GM21447 (cell line): Measurements from ENCODE around the gene PDSS1.
"Not testable (repeated sequence)": the region's sequence is repeated elsewhere in the genome, so short reads cannot be mapped to it uniquely, and the experiment has no call there.

Source experiments
- ATAC-seq: cut with Tn5 transposase; IDR thresholded peaks from one replicate; pipeline ENCODE4 v1.9.1; 2021; ENCODE audit not compliant: unreplicated experiment

The PDSS1 gene

DNA sequence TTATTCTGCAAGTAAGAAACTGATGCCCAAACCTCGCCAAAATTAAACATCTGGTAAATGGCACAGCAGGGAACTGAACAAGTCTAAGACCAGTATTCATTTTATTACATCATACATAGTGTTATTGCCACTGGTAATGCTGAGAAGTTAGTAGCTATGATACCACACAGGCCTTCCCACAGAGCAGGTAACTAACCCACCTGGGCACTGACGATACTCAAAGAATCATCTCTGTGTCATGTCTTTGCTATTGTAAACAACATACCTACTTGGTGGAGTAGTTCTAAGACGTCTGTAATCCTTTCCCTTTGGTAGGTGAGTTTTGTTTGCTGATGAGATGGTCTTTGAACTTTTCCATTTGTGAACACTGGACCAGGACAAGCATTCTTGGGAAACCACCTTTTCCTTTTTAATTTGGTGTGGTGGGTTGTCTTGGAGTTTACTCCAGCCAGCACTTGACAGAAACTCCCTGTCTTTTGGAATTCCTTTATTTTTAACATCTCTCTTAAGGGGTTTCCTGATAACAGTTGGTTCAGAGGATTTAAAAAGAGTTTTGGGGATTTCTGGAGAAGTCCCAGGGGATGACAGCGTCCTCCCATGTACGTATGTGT, 40.9 kb downstream of the PDSS1 start:
- no peak for ATAC-seq

DNA sequence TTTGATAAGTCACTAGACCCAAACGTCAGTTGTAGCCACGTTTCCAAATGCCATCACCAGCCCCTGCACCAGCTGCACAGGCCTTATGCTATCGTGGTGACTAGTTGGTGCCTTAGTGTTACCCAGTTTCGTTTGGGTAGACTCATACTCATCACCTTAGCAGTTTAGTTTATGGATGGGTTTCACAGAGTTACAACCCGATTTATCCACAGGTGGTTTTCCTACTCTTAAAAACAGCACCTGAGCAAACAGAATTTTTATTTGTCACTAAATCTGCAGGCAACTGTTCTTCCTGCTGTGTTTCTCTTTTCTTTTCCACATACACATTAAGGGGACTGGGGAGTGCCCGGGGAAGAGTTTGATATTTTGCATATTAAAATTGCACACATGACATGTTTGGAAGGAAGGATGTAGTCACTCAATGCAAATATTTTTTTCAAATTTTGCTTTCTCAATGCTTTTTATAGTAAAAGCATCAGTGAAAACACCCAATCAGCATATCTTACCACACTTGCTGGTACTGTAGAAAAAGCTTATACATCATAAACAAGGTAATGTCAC, 41.6 kb downstream of the PDSS1 start:
- ATAC-seq, result peak; percentile 32

DNA sequence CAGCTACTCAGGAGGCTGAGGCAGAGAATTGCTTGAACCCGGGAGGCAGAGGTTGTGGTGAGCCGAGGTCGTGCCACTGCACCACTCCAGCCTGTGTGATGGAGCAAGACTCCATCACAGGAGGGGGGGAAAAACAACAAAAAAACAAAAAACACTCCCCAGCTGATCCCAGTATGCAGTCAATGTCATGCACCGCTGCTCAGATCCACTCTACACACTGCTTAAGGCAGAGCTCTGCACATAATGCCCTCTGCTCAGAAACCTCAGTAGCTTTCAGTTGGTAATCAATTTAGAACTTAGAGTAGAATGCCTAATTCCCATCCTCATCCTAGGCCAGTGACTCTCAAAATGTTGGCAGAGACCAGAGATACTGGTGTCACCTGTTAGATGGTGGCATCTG, 43.9 kb downstream of the PDSS1 start:
- ATAC-seq, result no peak

DNA sequence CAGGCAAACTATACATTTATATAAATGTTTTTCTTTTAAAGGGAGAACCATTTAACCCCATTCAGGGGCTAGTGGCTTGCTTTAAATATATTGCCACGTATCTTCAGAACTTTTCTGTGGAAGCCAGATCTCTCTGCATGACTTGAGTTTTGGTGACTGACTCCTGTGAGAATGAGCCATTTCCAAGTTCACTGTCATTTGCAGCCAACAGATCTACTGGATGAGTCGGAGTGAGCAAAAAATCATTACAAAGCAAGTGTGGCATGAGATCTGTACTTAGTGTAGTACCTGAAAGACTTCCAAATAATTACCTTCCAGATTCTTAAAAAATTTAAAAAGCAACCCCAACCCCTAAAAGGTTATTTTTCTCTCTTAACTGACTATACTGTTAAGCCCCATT, 45.6 kb downstream of the PDSS1 start:
- ATAC-seq, result no peak

DNA sequence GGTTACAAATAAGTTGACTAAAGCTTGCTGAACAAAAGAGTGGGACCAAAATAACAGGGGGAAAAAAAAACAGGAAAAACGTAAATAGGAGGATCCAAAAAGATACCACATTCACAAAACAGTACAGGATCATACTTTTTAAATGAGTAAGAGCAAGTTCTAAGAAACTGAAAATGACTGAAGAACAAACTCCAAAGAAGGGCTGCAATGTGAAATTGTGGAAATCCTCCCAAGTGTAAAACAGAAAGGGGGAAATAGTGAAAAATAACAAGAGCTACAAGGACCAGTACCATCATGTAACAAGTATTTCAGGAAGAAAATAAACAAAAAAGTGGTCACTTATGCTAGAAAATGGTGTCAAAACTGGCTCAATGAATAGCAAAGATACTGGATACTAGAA, 46.3 kb downstream of the PDSS1 start:
- ATAC-seq, result no peak

DNA sequence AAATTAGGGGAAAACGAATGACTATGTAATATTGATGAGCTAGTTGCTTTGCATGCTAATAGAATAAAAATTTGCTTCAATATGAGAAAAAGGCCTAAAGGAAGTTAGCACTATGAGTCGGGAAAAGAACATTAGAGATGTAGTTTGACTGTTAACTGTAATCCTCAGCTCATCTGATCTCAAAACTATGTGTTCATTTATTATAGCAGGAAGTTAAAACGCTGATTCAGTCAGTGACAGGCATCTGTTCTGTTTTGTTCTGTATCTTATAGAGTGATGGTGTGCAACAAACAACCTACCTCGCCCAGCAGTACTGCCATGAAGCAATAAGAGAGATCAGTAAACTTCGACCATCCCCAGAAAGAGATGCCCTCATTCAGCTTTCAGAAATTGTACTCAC, 48.6 kb downstream of the PDSS1 start:
- no peak for ATAC-seq

DNA sequence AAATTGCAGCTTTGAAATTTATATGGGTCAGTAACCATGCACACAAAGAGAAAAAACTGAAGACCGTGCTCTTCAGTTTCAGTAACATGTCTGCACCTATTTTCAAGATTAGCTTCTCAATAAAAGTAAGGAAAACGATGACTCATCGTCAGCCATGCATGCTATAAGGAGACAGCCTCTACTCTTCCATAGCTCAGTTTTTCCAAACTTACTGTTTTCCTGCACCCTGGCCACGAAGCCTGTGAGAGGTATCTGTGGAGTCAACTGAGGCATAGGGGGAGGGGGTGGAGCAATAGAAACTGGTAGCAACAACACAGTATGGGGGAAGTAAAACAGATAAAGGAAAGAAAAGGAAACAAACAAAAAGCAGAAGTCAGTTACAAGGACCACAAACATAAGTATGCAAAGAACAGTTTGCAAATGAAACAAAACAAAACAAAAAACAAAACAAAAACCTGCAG, 58.0 kb downstream of the PDSS1 start:
- ATAC-seq, result peak; percentile 99

DNA sequence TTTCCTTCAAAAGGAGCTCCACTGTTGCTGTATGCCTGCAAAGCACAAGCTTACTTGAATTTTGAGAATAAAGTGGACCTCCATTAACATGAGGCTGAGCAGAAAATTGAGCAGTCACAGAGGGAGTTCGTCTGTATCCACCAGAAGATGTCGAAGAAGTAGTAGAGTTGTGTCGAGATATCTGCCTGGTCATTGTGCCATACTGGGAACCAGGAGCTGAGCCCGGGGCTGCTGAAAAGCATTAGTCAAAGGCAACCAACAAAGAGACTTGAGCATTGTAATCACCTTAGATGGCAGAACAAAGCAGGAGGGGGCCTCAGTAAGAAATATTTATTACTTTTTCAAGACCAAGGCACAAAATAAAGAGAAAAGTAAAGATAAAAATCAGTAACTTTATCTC, 61.5 kb downstream of the PDSS1 start:
- ATAC-seq, result no peak

DNA sequence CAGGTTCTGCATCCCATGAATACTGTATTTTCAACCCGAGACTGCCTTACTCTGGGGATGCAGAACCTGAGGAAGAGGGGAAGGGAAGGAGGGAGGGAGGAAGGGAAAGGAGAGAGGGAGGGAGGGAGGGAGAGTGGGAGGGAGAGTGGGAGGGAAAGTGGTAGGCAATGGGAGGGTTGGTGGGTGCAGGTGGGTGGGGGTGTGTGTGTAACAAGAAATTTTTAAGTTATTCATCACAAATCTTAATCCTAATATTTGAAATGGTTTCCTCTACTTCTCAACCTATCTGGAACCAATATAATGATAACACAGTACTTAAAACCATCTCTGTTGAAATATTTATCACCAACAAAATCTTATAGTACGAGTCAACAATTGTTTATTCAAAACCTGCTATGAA, 68.0 kb downstream of the PDSS1 start:
- ATAC-seq, result no peak

DNA sequence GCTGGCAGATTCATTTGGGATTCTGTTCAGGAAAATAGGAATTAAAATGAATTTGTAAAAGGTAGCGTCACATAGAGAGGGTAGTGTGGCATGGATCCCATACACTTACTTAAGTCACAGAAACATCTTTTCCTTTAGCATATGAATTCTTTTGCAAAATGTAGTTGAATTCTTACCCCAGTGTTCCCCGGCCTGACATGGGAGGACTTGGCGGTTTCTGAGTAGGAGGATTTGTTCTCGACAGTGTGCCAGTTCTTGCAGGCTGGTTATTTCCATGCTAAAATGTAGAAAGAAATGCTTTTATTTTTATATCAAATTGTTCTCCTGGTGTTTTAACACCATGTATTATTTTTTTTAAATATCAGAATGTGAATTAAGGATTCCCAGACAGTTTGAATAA, 72.6 kb downstream of the PDSS1 start:
- no peak for ATAC-seq

DNA sequence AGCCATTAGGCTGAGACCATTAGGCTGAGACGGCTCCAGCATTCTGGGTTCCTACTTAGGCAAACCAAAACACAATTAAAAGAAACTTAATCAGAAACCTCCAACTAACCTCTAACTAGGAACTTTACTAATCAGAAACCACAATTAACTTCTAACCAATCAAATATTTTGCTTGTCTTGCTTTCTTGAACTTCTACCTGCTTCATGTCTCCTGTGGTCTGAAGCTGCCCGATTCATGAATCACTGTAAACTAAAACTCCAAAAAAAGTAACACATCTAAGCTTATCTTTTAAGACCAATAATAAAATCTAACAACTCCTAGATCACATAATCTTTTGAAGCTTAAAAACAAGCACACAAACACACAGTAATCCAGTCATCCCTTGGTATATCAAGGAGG, 76.1 kb downstream of the PDSS1 start:
- no peak for ATAC-seq

DNA sequence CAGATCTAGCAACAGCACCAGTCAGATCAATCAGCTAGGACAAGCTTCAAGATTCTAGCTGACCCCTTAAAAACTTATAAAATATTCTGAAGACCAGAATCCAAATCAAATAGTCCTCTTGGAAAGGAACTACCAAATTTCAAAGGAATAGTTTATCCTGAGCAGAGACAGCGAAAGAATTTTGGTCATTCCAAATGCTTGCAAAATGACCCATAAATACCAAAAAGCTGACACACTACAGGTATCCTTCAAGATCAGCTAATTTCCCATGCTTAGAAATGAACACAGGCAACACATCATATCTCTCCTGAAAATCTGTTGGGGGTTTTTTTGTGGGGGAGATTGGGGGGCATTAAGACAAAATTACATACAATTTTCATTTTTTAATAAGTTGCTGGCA, 78.8 kb downstream of the PDSS1 start:
- no peak for ATAC-seq

DNA sequence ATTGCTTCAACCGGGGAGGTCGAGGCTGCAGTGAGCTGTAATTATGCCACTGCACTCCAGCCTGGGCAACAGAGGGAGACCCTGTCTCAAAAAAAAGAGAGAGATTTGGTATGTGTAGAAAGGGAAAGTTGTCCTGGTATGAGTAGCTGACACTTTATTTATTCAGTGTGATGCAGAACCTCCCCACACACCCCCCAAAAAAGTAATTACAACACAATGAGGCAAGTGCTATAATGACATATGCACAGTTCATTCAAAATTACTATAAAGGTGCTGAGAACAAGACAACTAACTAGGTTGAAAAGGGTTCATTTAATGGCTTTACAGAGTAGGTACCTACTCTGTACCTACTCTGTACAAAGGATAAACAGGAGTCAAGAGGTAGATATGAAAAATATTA, 80.2 kb downstream of the PDSS1 start:
- no peak for ATAC-seq

DNA sequence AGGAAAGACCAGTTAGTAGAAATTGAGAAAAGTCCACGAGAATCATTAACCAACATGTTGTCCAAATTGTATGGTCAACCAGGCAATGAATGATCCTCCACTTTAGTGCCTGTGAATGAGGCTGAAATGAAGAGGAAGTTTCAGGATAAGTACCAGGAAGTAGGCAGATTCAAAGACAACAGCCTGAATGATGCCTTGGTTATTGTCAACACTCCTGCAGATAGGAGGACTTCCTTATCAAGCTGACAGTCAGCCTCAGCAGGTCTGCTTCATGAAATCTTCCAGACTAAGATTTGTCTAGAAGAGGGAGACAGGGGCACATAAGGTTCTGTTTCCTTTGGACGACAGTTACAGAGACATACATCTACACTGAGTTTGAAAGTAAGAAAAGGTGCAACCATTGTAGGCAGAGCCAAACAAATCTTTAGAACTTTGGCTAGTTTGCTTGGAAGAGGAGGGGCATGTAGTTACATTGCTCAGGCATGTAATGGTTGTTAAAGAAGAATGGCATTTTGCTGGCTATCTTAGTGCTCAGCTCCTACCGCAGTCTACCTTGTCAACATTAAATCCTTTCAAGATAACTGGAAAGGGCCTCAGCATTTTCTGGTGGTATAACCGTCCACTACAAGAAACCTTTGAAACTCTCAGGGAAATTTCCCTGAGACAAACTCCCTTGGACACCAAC, 81.8 kb downstream of the PDSS1 start:
- no peak for ATAC-seq

DNA sequence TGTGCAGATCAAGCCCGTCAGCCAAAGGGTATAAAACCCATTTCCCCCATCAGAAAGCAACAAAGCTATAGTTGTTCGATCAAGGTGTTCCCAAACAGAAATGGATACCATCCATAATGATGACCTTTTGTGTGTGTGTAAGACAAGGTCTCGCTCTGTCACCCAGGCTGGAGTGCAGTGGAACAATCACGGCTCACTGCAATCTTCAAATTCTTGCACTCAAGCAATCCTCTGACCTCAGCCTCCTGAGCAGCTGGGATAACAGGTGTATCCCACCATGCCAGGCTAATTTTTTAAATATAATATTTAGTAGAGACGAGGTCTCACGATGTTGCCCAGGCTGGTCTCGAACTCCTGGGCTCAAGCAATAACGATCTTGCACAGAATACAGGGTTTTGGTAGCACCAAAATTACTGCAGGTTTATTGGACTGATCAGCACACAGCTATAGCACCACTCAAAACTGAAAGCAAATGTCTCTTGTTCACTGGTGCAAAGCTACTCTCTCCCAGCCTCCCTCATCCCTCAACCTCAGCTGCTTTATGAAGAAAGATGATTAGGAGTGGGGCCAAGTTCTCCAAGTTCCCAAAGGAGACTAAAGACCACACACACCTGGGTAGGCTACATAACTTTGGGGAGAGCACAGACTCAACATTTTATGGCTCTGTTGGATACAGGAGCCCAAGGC, 82.7 kb downstream of the PDSS1 start:
- ATAC-seq, result no peak

DNA sequence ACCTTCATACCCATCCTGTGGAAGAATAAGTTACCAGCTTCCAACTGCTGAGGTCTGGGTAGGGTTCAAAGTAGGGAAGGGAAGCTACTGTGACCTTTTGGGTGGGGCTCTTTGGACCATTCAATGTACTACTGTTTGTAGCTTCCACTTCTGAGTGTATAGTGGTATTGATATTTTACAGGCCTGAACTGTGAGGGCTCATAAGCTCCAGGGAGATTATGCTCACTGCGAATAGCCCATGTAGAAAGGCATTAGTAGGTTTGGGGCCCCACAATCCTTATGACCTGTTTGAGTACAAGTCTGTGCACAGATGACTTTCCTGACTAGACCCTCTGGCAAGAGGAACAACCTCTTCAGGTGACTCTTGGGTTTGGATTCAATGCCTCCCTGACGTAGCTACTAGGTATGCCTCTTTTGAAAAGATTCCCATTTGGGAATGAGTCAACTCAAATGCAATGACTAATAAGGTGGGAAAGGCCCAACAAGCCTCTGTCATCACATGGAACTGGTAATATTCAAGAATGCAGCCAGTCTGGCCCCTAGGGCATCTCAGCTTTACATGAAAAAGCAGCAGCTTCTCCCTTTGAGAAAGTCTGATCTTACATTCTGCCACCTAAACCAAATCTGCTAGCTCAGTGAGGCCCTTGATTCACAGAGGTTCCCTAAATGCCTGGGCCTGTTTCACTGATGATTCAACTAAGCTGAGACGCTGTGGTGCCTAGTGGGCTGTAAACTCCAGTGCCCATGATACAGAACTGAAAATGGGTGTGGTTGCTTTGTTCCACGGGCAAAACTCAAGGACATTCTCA, 83.5 kb downstream of the PDSS1 start:
- peak; percentile 71 for ATAC-seq

DNA sequence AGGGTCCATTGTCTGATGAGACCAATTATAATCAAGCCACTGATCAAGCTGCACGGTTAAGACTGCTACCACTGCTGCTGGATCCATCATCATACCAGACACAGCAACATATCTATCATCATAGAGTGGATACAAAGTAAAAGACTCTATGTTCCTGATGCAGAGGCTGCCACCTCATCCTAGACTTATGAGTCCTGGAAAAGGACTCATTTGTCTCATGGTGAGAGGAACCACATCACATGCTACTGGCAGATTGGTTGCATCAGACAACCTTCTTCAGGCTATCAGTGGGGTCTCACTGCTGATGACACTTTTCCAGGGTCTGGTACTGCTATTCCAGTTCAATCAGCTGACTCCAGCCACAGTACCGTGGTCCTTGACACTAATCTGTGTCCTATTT, 84.3 kb downstream of the PDSS1 start:
- peak; percentile 8 for ATAC-seq

DNA sequence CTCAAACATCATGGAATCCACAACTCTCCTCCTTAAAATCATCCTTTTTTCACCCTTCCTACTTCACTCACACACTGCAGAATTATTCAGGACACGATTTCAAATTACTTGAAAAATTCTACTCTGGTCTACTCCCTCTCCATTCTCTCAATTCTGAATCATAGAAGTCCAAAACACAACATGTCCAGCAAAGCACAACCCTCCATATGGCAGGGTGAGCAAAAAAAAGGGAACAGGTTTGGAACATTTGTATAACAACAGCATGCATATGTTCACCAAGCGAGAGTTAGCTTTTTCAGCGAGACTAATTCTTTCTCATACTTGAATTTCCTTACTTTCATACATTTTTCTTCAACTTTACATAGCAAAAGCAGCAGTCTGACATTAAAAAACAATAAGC, 89.9 kb downstream of the PDSS1 start:
- ATAC-seq, result no peak

DNA sequence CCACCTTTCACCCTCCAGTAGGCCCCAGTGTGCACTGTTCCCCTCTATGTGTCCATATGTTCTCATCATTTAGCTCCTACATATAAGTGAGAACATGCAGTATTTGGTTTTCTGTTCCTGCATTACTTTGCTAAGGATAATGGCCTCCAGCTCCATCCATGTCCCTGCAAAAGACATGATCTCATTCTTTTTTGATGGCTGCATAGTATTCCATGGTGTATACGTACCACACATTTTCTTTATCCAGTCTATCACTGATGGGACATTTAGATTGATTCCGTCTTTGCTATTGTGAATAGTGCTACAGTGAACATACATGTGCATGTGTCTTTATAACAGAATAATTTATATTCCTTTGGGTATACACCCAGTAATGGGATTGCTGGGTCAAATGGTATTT, 92.3 kb downstream of the PDSS1 start:
- ATAC-seq, result not testable (repeated sequence)

DNA sequence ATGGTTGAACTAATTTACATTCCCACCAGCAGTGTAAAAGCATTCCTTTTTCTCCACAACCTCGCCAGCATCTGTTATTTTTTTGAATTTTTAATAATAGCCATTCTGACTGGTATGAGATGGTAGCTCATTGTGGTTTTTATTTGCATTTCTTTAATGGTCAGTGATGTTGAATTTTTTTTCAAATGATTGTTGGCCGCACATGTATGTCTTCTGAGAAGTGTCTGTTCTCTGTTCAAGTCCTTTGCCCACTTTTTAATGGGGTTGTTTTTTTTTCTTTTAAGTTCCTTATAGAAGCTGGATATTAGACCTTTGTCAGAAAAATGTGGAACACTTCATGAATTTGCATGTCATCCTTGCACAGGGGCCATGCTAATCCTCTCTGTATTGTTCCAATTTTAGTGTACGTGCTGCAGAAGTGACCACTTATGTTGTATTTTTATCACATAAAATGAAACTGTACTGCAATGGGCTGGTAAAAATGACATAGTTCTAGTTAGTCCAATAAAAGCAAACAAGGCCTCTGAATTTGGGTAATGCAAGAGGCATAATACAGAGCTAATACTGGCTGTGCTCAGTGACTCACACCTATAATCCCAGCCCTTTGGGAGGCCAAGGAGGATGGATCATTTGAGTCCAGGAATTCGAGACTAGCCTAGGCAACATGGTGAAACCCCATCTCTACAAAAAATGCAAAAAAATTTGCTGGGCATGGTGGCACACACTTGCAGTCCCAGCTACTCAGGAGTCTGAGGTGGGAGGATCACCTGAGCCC, 92.9 kb downstream of the PDSS1 start:
- no peak for ATAC-seq
